H1 (cell line): Measurements from ENCODE around the gene SHISA7. TPM values are rescaled to one million over a fixed set of nuclear protein-coding genes. Genes with fewer than 3 reads are reported as not detected.
A peak's percentile ranks its signal among the peaks of the same experiment; 100 is the strongest.

ENCODE experiments used
- CTCF ChIA-PET: fragments of 300-600 bp; sonication (Branson Sonifier 250); formaldehyde crosslinking; loops from one replicate; lab custom pipeline; 2021; ENCODE audit not compliant: partially characterized antibody; lab: Charles Lee
- POLR2A ChIA-PET: fragments of 300-600 bp; sonication (Branson Sonifier 250); formaldehyde crosslinking; loops from one replicate; lab custom pipeline; 2021; ENCODE audit warnings: inconsistent platforms; ENCODE audit not compliant: partially characterized antibody; lab: Charles Lee
- DNase-seq, 2 experiments: peaks; one replicate each; pipeline versions ENCODE4 v3.0.0 to v3.0.0-alpha.2; 2010 to 2022; ENCODE audit warnings: low spot score in 2 of 2, low read depth in 1 of 2, mixed read lengths in 1 of 2
- FAIRE-seq: peaks from 2 replicates; lab custom pipeline; 2011; peaks lifted over from hg19 to GRCh38; lab: Jason Lieb, UNC
- H2AFZ ChIP-seq: 2 replicates; pipeline ENCODE4 v1.8.1; 2012; ENCODE audit warnings: low read length, inconsistent platforms
- H2AK5ac ChIP-seq: 2 replicates; pipeline ENCODE4 v1.6.1; 2013; ENCODE audit warnings: low read depth, low read length
- H2BK120ac ChIP-seq: replicated peaks from 2 replicates; pipeline ENCODE3; 2013; ENCODE audit warnings: low read depth, low read length, inconsistent platforms
- H2BK12ac ChIP-seq: 2 replicates; pipeline ENCODE4 v1.6.1; 2013; ENCODE audit warnings: low read depth, low read length
- H2BK15ac ChIP-seq: 2 replicates; pipeline ENCODE4 v1.6.1; 2013; ENCODE audit warnings: low read length
- H2BK20ac ChIP-seq: 2 replicates; pipeline ENCODE4 v1.6.1; 2013; ENCODE audit warnings: low read length
- H2BK5ac ChIP-seq: 2 replicates; pipeline ENCODE4 v1.6.1; 2013; ENCODE audit warnings: low read depth, low read length
- H3K14ac ChIP-seq: 2 replicates; pipeline ENCODE4 v1.6.1; 2013; ENCODE audit warnings: inconsistent platforms; ENCODE audit not compliant: insufficient read length
- H3K18ac ChIP-seq: 2 replicates; pipeline ENCODE4 v1.6.1; 2013; ENCODE audit warnings: low read length; ENCODE audit errors: extremely low read depth
- H3K23ac ChIP-seq: 2 replicates; pipeline ENCODE4 v1.6.1; 2013; ENCODE audit warnings: inconsistent platforms; ENCODE audit not compliant: insufficient read length
- H3K23me2 ChIP-seq: 2 replicates; pipeline ENCODE4 v1.6.1; 2013; ENCODE audit warnings: low read depth, low read length
- H3K27ac ChIP-seq: 2 replicates; pipeline ENCODE4 v1.6.1; 2011; ENCODE audit warnings: low read depth, low read length, inconsistent platforms
- H3K27me3 ChIP-seq, 4 experiments: replicated peaks in 1 of 4; 1 replicate in 1 of 4; 2 replicates in 3 of 4; pipeline versions ENCODE4 v1.6.1 to v1.8.1; 2011 to 2013; ENCODE audit warnings: low read length in 3 of 4, mild to moderate bottlenecking in 3 of 4, inconsistent platforms in 2 of 4, mixed read lengths in 2 of 4, moderate library complexity in 1 of 4; ENCODE audit not compliant: control insufficient read depth in 3 of 4, insufficient read depth in 3 of 4; ENCODE audit errors: extremely low read depth in 1 of 4
- H3K36me3 ChIP-seq, 4 experiments: 2 replicates each; pipeline versions ENCODE4 v1.6.1 to v1.8.1; 2011 to 2013; ENCODE audit warnings: mild to moderate bottlenecking in 4 of 4, low read length in 3 of 4, moderate library complexity in 2 of 4, control low read depth in 1 of 4, inconsistent platforms in 1 of 4; ENCODE audit not compliant: insufficient read depth in 4 of 4, control insufficient read depth in 2 of 4
- H3K4ac ChIP-seq: replicated peaks from 2 replicates; pipeline ENCODE3; 2013; ENCODE audit warnings: low read length, low read depth, mixed read lengths, inconsistent platforms; ENCODE audit not compliant: insufficient read length
- H3K4me1 ChIP-seq, 4 experiments: replicated peaks in 1 of 4; 1 replicate in 1 of 4; 2 replicates in 3 of 4; pipeline versions ENCODE4 v1.6.1 to v1.8.1; 2011 to 2013; ENCODE audit warnings: low read length in 3 of 4, inconsistent platforms in 2 of 4, mixed read lengths in 1 of 4; ENCODE audit not compliant: insufficient read depth in 4 of 4, control insufficient read depth in 3 of 4
- H3K4me2 ChIP-seq, 2 experiments: 2 replicates each; pipeline versions ENCODE4 v1.6.1 to v1.8.1; 2011 to 2013; ENCODE audit warnings: low read depth in 2 of 2, low read length in 2 of 2, control low read depth in 1 of 2, inconsistent platforms in 1 of 2, mild to moderate bottlenecking in 1 of 2; ENCODE audit not compliant: insufficient read depth in 1 of 2
- H3K4me3 ChIP-seq, 4 experiments: fragments of 200-600, 300-600 bp in 1 of 4; sonication (generic), shearing (Covaris generic), sonication (Bioruptor Twin) in 1 of 4; 2 replicates each; pipeline versions ENCODE4 v1.5.1 to v1.8.1; 2011 to 2016; ENCODE audit warnings: low read length in 4 of 4, low read depth in 3 of 4, control low read depth in 2 of 4, inconsistent platforms in 2 of 4, mild to moderate bottlenecking in 2 of 4, mixed read lengths in 1 of 4, moderate library complexity in 1 of 4; ENCODE audit not compliant: insufficient read depth in 2 of 4; ENCODE audit errors: extremely low read depth in 1 of 4
- H3K56ac ChIP-seq: replicated peaks from 2 replicates; pipeline ENCODE3; 2013; ENCODE audit warnings: low read depth, mild to moderate bottlenecking, mixed read lengths, low read length, inconsistent platforms; ENCODE audit not compliant: insufficient read length
- H3K79me1 ChIP-seq: 2 replicates; pipeline ENCODE4 v1.6.1; 2013; ENCODE audit warnings: low read depth, low read length, control low read depth
- H3K79me2 ChIP-seq, 2 experiments: 2 replicates each; pipeline versions ENCODE4 v1.6.1 to v1.8.1; 2012 to 2013; ENCODE audit warnings: low read length in 2 of 2, mild to moderate bottlenecking in 2 of 2, inconsistent platforms in 1 of 2; ENCODE audit not compliant: insufficient read depth in 2 of 2, control insufficient read depth in 1 of 2
- H3K9ac ChIP-seq, 4 experiments: replicated peaks in 1 of 4; 1 replicate in 1 of 4; 2 replicates in 3 of 4; pipeline versions ENCODE4 v1.6.1 to v1.8.1; 2011 to 2013; ENCODE audit warnings: low read depth in 3 of 4, low read length in 3 of 4, control low read depth in 2 of 4, mild to moderate bottlenecking in 2 of 4, moderate library complexity in 2 of 4, inconsistent platforms in 1 of 4; ENCODE audit errors: extremely low read depth in 1 of 4
- H3K9me3 ChIP-seq, 2 experiments: 2 replicates each; pipeline versions ENCODE4 v1.6.1 to v1.8.1; 2012 to 2013; ENCODE audit warnings: mild to moderate bottlenecking in 2 of 2, moderate library complexity in 2 of 2, control low read depth in 1 of 2, inconsistent platforms in 1 of 2, low read depth in 1 of 2, low read length in 1 of 2, mixed read lengths in 1 of 2; ENCODE audit not compliant: insufficient read depth in 2 of 2
- H4K20me1 ChIP-seq, 2 experiments: replicated peaks in 1 of 2; 2 replicates each; pipeline versions ENCODE3 to v1.8.1; 2011 to 2013; ENCODE audit warnings: inconsistent platforms in 2 of 2, low read length in 2 of 2, mild to moderate bottlenecking in 1 of 2; ENCODE audit not compliant: insufficient read depth in 2 of 2, control insufficient read depth in 1 of 2
- H4K5ac ChIP-seq: 2 replicates; pipeline ENCODE4 v1.6.1; 2013; ENCODE audit warnings: low read length, low read depth, mixed read lengths, inconsistent platforms; ENCODE audit not compliant: insufficient read length
- H4K8ac ChIP-seq: 2 replicates; pipeline ENCODE4 v1.8.0; 2013; ENCODE audit warnings: mild to moderate bottlenecking, moderate library complexity, low read length, inconsistent platforms; ENCODE audit not compliant: insufficient read depth; ENCODE audit errors: extremely low read depth
- H4K91ac ChIP-seq: replicated peaks from 2 replicates; pipeline ENCODE3; 2013; ENCODE audit warnings: low read length, mixed read lengths, inconsistent platforms; ENCODE audit not compliant: insufficient read length
- BRCA1 ChIP-seq: IDR thresholded peaks from 2 replicates; pipeline ENCODE4 v1.6.1; 2012; ENCODE audit warnings: low read depth, low read length, improper control_type of control experiment
- CBX8 ChIP-seq: fragments of 300-800, 300-1000 bp; sonication (generic); IDR thresholded peaks from 2 replicates; pipeline ENCODE4 v1.7.1; 2016; ENCODE audit warnings: low read depth, low read length, borderline replicate concordance
- GABPA ChIP-seq: IDR thresholded peaks from 2 replicates; pipeline ENCODE4 v1.6.1; 2011; ENCODE audit warnings: mild to moderate bottlenecking, low read length, moderate library complexity, borderline replicate concordance; ENCODE audit not compliant: insufficient read depth
- KDM5A ChIP-seq: fragments of 200-600 bp; IDR thresholded peaks from 2 replicates; pipeline ENCODE4 v1.7.1; 2012; ENCODE audit warnings: mild to moderate bottlenecking, low read length, inconsistent platforms, mixed read lengths
- POLR2A ChIP-seq, 2 experiments: IDR thresholded peaks; 1 replicate in 1 of 2; 2 replicates in 1 of 2; pipeline ENCODE4 v1.6.1; 2011; ENCODE audit warnings: low read depth in 2 of 2, low read length in 2 of 2, mild to moderate bottlenecking in 2 of 2; ENCODE audit errors: control extremely low read depth in 1 of 2
- POLR2AphosphoS5 ChIP-seq: IDR thresholded peaks from 2 replicates; pipeline ENCODE4 v1.6.1; 2011; ENCODE audit warnings: low read depth, low read length
- TAF7 ChIP-seq: optimal IDR thresholded peaks from 2 replicates; pipeline ENCODE3; 2011; ENCODE audit warnings: low read depth, mild to moderate bottlenecking, inconsistent platforms, low read length, moderate library complexity, borderline replicate concordance
- TCF12 ChIP-seq: IDR thresholded peaks from 2 replicates; pipeline ENCODE4 v1.6.1; 2011; ENCODE audit warnings: low read depth, mild to moderate bottlenecking, low read length
- WGBS, 2 experiments: shearing (Covaris generic) in 1 of 2; methylation state at CpG; one replicate each; pipeline versions ENCODE4 v1.1.6 to v1.1.7; 2013 to 2015; ENCODE audit warnings: low lambda C conversion rate in 2 of 2, mixed read lengths in 2 of 2, inconsistent platforms in 1 of 2, low coverage in 1 of 2, missing lambda C conversion rate in 1 of 2; ENCODE audit not compliant: insufficient replicate concordance in 2 of 2, insufficient coverage in 1 of 2, insufficient read length in 1 of 2; ENCODE audit errors: extremely low coverage in 1 of 2, missing lambda C conversion rate in 1 of 2; 5-methylcytosine and 5-hydroxymethylcytosine counted together
- polyA plus RNA-seq, 7 experiments: library from polyadenylated mRNA; depleted of rRNA in 3 of 7; stranded (reverse) in 5 of 7; unstranded in 2 of 7; fragments of >200 nt in 5 of 7; fragments of 200-250 nt in 2 of 7; gene quantifications; 1 replicate in 5 of 7; 2 replicates in 1 of 7; 4 replicates in 1 of 7; pipeline versions ENCODE4 v1.2.1 to v1.2.3, GENCODE V29; 2011 to 2013; ENCODE audit warnings: missing spikeins in 2 of 7, mixed read lengths in 2 of 7
- total RNA-seq: library from RNA; stranded (reverse); fragmentation: NEBNext Ultra II Directional; extraction: Animal tissue kit (Norgen Biotek cat#: 25700); gene quantifications from 2 replicates; pipeline ENCODE4 v1.2.1, GENCODE V29; 2021

SHISA7 gene
- total and polyA plus RNA-seq, 2 of the 8 experiments (the other 6 are each of a cell fraction or from before 2014, with no cell fraction given) = 0.76 to 1.0 TPM

DNA sequence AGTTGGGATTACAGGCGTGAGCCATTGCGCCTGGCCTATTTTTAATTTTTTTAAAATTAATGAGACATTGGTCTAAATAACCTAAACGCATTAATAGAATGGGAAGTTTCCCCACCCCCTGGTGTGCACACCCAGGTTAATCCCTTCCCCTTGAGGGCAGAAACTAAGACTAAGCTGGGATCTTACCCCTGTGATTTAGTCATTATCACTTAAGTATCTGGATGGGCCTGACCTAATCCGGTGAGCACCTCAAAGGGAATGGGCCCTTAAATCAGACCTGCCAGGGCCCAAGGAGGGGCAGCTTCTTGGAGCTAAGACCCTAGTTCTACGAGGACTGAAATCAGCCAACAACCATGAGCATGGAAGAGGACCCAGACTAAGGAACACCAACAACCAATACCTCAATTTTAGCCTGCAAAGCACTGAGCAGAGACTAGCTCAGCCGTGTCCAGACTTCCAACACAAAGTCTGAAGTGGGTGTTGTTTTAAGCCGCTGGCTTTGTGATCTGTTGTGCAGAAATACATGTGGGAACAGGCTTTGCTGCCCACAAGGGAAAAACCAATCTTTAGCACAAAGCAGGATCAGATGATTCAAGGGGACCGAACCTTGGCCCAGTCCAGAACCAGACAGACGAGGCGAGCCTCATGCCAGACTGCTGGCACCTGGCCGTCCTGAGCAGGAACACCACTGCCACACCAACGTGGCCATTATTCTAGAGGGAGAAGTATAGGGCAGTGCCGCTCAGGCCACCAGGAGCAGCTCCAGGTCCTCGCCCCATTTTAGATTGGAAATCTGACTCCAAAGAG lies 42.6 kb downstream of the SHISA7 start:
- peak overlapping the region; percentile 3; the same call in 1 of the 2 replicates for H3K27ac ChIP-seq
- H2AK5ac ChIP-seq = no peak overlapping the region
- no peak overlapping the region for H3K23ac ChIP-seq
- H3K9me3 ChIP-seq = no peaks in the 10 kb centered on the region
- H2BK15ac ChIP-seq = no peak overlapping the region
- POLR2A ChIA-PET = interaction anchor here (0.6 to 34.6 kb wide), 18 partner anchors 6 to 282 kb away, joined by 3 to 874 read pairs (median 4); partner anchors contain the start of genes IL11, RPL28, TMEM190 and TMEM238
- 86% methylated on average over 14 of the region's 14 CpGs; no CpG with 5 or more reads in 1 of the 2 experiments for WGBS, 2 experiments
- FAIRE-seq (no peak), DNase-seq (no peak)
- H3K36me3 ChIP-seq = peaks cover 23 to 50% (median 39%) of the 10 kb centered on the region in 4 experiments
- H3K18ac ChIP-seq = no peak overlapping the region
- H3K4ac ChIP-seq = no peak overlapping the region
- H2BK120ac ChIP-seq = no peak overlapping the region
- H3K4me3 ChIP-seq = no peak overlapping the region
- H4K91ac ChIP-seq = no peak overlapping the region
- H4K5ac ChIP-seq = no peak overlapping the region
- peaks cover under 1% of the 10 kb centered on the region for H3K79me1 ChIP-seq
- CTCF ChIA-PET = interaction anchor here (0.9 to 5.6 kb wide), 5 partner anchors 11 to 99 kb away, joined by 3 to 39 read pairs (median 6); partner anchors contain the start of gene TMEM238
- peaks cover 0 to under 1% (median under 1%) of the 10 kb centered on the region in 4 experiments; a peak in 2 of 7 replicates for H3K4me1 ChIP-seq
- no peak overlapping the region for H4K8ac ChIP-seq
- peaks cover 0 to 14% of the 10 kb centered on the region in 2 experiments; a peak in 2 of 4 replicates for H3K79me2 ChIP-seq
- no peak overlapping the region for H2BK12ac ChIP-seq
- no peaks in the 10 kb centered on the region for H3K27me3 ChIP-seq
- no peak overlapping the region for H2AFZ ChIP-seq
- no peak overlapping the region for H2BK20ac ChIP-seq
- H3K56ac ChIP-seq = no peak overlapping the region
- H4K20me1 ChIP-seq = peaks cover 25 to 29% of the 10 kb centered on the region in 2 experiments
- no peak overlapping the region for H3K4me2 ChIP-seq
- no peak overlapping the region for H3K9ac ChIP-seq
- no peaks in the 10 kb centered on the region; the same call in 1 of the 2 replicates for H3K23me2 ChIP-seq
- peak overlapping the region; percentile 49; the same call in 1 of the 2 replicates for H2BK5ac ChIP-seq
- H3K14ac ChIP-seq = no peak overlapping the region
- TF ChIP-seq CBX8 = no peak
- TF ChIP-seq TAF7 = peak; percentile 22
- TF ChIP-seq BRCA1 = no peak
- TF ChIP-seq POLR2A (IDR thresholded peaks at IDR 0.05; ENCODE audit: control extremely low read depth in 1 of 2, low read depth in 2 of 2, low read length in 2 of 2) = peak in 1 of 2 experiments; percentile 45; a peak in 1 of 3 replicates
- no peak for TF ChIP-seq KDM5A
- TF ChIP-seq GABPA = no peak
- TF ChIP-seq POLR2AphosphoS5 = peak; percentile 61
- TF ChIP-seq TCF12 = no peak
